Dedifferentiated amniotic fluid mesenchymal stem cell (primary cell): ENCODE data around the gene FGB.
"Not testable (repeated sequence)": the region's sequence is repeated elsewhere in the genome, so short reads cannot be mapped to it uniquely, and the experiment has no call there.

ENCODE experiments used
- DNase-seq: peaks from one replicate; pipeline ENCODE4 v3.0.0-alpha.2; 2016; ENCODE audit errors: extremely low spot score

The FGB gene

DNA sequence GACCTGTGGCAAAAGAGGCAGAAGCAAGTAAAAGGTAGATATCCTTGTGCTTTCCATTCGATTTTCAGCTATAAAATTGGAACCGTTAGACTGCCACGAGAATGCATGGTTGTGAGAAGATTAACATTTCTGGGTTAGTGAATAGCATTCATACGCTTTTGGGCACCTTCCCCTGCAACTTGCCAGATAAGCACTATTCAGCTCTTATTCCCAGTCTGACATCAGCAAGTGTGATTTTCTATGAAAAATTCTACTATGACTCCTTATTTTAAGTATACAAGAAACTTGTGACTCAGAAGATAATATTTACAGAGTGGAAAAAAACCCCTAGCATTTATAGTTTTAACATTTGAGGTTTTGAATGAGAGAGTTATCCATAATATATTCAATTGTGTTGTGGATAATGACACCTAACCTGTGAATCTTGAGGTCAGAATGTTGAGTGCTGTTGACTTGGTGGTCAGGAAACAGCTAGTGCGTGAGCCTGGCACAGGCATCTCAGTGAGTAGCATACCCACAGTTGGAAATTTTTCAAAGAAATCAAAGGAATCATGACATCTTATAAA is 3.9 kb downstream of the FGB start:
- DNase-seq: no peak

- no peak for DNase-seq
These were observed 6.2 kb downstream of the FGB start for GRCh38 chr4:154569028-154569427.

GRCh38 chr4:154569584-154569983 is 6.8 kb downstream of the FGB start:
- DNase-seq: no peak

DNA sequence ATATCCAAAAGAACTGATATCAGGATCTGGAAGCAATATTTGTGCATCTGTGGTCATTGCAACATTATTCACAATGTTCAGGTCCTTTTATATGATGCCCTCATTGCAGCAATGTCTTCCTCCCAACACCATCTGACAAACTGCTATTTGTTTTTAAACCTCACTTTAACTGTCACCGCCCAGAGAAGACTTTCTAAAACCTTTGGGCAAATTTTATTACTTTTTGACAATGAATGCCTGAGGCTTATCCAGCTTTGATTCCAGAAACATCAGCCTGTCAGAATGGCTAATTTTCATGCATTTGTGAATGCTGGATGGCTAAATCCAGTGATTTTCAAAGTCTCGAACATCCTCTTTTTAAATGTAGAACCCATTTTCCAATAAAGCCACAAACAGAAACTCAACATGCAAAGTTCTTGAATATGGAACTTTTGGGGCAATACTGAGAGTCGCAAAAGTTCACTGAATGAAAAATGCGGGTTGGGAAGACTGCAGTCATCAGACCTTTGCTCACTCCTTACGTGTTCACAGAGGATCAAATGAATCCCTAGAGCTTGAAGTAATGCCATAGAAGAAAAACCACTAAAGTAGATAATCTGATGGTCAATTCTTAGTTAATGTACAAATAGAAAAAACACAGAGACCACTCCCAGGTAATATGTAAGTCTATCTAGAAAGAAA is 10.5 kb downstream of the FGB start:
- no peak for DNase-seq

GRCh38 chr4:154574311-154574710 is 11.5 kb downstream of the FGB start:
- no peak for DNase-seq

DNA sequence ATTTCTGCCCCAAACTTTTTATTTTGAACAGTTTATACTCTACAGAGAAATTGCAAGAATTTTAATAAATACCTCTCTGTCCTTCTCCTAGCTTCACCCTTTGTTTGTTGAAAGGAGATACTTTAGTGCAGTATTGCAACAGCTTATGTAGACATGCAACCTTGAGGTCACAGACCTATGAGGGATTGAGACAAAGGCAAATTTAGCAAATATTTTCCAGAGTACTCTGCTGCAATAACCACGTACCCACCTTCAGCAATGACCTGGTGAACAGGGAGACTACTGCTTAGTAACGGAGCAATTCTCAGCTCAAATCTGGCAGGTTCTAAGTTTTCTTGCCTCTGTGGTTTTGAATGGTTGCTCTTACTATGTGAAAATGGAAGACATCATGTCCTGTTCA is 14.5 kb downstream of the FGB start:
- no peak for DNase-seq

- no peak for DNase-seq
These were observed 16.1 kb downstream of the FGB start for GRCh38 chr4:154578919-154579318.

DNA sequence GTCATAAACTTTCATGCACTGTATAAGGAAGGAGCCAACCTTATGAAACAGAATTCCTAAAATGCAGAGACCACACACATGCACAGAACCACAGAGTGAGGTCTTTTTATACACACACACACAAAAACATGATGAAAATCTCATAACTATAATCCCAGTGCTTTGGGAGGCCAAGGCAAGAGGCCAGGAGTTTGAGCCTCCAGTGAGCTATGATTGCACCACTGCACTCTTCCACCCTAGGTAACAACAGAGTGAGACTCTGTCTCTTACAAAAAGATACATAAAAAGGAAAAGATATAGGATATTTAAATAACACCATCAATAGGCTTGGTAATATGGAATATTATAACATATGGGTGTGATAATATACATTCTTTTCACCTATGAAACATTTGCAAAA is 17.1 kb downstream of the FGB start:
- no peak for DNase-seq

DNA sequence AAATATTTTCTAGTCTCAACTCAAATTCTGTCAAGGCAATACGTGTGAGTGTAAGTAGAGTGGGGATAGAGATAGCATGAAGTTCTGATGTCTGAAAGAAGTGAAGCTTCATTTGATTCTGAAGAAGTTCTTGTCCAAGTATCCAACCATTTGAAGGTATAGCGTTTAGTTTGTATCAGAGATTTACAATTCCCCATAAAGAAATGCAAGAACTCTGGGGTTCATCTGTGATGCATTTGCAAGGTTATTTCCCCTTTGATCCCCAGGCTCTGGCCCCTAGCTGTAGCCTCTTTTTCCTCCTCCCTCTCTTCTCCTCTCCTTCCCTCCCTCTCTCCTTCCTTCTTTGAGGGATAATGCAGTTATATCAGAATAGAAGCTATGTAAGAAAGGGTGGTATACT is 19.9 kb downstream of the FGB start:
- DNase-seq: no peak

GRCh38 chr4:154583230-154583629 is 20.4 kb downstream of the FGB start:
- no peak for DNase-seq

- no peak for DNase-seq
These were observed 20.9 kb downstream of the FGB start for GRCh38 chr4:154583677-154584076.

- DNase-seq: no peak
These were observed 21.4 kb downstream of the FGB start for GRCh38 chr4:154584259-154584658.

- DNase-seq: no peak
These were observed 22.7 kb downstream of the FGB start for GRCh38 chr4:154585369-154586018.

GRCh38 chr4:154586296-154587033 is 23.7 kb downstream of the FGB start:
- no peak for DNase-seq

GRCh38 chr4:154588198-154588597 is 25.4 kb downstream of the FGB start:
- DNase-seq: no peak

GRCh38 chr4:154589296-154590197 is 26.7 kb downstream of the FGB start:
- DNase-seq: no peak

DNA sequence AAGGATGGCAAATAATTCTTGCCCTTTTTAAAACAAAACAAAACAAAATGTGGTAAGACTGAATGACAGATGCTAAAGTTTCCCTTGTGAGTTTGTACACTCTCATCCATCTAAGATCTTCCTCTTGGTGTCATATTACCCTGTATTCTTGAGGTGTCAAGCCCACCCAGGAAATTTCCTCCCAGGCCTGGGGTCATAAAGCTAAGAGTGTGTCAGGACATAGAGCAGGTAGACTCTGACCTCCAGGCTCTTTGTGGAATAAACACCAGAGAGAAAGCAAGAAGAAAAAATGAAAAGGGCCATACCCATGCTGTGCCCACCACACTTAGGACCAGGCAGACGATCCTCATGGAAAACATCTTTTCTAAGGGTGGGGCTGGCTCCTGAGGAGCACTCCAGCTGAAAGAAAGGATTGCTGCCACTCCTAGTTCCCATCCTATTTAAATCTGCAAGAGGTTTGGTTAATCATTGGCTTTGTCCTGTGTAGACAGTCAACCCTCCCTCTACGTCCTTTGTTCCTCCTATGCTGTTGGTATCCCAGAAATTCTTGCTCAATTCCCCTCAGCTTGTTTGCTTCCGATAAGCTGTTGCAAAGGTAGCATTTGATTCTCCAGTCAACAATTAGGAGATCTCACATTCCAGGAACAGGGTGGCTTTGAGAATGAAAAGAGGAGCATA is 27.7 kb downstream of the FGB start, which contains the start of gene FGA:
FGA (minus strand) TSS at position 414 of the 678 bp plus-strand sequence; CDS start at position 359, 55 bp downstream.
- no peak for DNase-seq

- DNase-seq: no peak
These were observed 29.1 kb downstream of the FGB start for GRCh38 chr4:154591890-154592289.

GRCh38 chr4:154593868-154594267 is 31.1 kb downstream of the FGB start:
- no peak for DNase-seq

DNA sequence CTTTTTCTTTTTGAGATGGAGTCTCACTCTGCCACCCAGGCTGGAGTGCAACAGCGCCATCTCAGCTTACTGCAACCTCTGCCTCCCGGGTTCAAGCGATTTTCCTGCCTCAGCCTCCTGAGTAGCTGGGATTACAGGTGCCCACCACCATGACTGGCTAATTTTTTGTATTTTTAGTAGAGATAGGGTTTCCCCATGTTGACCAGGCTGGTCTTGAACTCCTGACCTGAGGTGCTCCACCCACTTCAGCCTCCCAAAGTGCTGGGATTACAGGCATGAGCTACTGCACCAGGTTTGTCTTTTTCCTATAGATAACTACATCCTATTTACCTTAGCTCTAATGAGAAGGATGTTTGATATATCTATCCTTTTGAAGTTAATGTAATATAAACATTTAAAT is 31.5 kb downstream of the FGB start:
- DNase-seq: not testable (repeated sequence)

GRCh38 chr4:154595807-154596206 is 33.0 kb downstream of the FGB start:
- DNase-seq: no peak
